GM18502 (cell line): ENCODE measurements around the gene KCNQ1.

Source experiments
- ATAC-seq: cut with Tn5 transposase; IDR thresholded peaks from one replicate; pipeline ENCODE4 v1.9.1; 2021; ENCODE audit warnings: mild to moderate bottlenecking; ENCODE audit not compliant: unreplicated experiment, poor library complexity

The KCNQ1 gene

DNA sequence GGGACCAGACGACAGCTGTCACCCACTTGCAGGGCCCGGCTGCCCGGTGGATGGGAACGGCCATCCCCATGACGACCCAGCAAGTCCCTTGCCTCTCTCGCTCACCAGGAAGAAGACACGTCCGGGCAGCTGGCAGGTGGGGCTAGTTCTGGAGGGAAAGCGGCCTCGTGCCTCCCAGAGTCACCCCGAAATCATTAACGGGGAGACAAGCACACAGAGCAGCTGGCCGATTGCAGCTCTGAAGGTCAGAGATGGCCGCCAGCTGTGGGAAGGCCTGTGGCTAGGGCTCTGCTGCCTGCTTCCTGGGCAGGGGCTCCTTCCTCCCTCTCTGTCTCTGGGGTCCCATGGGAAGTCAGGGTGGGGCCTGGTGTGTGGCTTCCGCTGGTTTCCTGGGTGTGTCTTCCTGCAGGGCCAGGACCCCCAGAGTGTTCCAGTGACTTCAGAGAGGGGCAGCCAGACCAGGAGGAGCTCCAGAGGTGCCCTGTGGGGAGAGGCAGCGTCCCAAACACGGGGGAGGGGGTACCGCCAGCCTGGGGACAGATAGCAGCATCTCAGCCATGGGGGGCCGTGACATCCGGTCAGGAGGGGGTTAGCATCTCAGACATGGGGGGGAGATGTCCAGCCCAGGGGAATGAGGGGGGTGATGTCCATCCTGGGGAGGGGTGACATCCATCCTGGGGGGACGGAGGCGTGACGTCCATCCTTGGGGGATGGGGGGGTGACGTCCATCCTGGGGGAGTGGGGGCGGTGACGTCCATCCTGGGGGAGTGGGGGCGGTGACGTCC is 114.9 kb downstream of the KCNQ1 start:
- no peak for ATAC-seq

DNA sequence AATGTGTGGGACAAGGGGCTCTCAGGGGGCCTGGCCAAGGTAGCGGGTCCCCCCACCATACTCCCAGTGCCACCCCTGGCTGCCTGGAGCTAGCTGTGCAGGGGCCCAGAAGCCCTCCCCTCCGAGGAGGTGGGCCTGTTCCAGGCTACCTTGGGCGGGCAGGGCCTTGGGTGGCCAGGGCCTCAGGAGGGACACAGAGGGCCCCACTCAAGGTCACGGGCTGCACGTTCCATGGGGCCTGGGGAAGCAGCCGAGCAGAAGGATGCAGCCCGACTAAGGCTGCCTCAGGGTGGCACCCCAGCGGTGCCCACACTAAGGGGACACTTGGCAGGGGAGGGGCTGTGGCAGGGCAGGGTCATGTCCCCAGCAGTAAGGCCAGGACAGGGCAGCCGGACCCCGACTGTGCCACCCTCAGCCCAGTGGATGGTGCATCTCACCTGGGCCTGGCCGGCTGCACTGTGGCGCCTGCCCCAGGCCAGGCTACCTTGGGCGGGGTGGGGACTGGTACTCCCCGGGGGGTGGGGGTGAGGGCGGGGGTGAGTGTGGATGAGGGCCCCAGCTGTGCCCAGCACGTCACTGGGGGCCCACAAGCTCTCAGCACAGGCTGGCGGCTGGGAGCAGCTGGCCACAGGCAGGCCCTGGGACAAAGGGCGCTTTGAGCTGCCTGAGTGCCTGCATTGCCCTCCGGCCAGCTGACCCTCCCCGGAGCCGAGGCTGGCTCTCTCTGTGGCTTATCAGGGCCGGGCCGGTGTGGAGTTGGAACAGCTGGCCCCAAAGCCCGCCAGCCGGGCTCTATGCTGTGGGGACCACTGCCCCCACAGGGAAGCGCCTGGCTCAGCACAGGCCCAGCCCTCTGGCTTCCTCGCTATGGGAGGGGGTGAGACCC is 117.1 kb downstream of the KCNQ1 start:
- no peak for ATAC-seq

DNA sequence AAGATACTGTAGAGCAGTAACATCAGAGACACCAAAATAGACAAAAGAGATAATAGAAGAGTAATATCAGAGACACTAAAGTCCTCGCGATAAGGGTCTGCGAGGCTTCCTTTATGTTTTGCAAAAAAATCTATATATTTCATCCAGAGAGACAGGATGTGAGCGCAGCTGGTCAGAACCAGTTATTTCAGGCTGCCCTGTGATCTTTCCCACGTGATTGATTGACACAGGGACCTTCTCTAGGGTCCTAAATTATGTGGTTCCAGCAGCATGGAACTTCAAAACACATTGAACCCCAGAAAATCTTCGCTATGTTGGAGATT is 118.0 kb downstream of the KCNQ1 start:
- ATAC-seq: no peak

DNA sequence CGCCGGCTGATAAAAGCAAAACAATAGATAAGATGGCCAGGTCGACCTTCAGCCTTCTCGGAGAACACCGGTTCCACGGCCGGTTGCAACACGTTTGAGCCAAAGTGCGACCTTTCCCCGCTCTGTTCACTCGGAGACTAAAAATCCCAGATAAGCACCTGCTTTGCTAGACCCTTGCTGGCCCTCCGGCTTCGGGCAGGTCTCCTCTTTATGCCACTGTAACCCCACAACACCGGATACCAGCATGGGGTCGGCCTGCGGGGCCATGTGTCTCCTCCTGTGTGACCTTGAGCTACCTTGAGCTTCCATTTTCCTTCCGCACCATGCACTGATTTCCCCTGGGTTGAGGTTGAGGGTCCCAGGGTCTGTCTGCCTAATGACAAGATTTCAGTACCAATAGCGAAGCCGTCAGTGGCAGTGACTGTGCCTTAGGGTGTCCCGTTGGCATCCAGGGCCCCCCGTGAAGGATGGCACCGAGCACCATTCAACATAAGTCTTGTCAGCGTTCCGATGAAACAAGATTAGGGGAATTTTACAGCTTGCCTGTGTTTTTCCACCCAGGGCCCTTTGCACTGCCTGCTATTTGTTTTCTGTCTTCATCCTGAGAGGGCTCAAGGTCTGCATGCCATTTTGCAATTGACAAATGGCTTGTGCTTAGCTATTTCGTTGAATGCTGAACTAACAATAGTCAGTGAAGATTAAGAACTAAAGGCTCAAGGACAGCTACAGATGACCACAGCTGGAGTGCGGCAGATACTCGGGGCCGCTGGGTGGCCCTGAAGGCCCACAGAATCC is 118.6 kb downstream of the KCNQ1 start:
- ATAC-seq: no peak

DNA sequence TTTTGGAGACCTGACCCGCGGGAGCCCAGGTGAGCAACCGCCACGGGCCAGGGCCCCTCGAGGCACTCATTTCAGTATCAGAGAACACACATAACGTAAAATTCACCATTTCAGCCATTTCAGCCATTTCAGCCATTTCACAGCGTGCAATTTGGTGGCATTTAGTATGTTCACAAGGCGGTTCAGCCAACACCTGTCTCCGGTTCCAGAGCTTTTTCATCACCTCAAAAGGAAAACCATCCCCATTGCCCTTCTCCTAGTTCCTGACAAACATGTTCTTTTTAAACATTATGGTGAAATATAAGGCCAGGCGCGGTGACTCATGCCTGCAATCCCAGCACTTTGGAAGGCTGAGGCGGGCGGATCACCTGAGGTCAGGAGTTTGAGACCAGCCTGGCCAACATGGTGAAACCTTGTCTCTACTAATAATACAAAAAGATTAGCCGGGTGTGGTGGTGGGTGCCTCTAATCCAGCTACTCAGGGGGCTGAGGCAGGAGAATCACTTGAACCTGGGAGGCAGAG is 119.3 kb downstream of the KCNQ1 start:
- ATAC-seq: no peak

DNA sequence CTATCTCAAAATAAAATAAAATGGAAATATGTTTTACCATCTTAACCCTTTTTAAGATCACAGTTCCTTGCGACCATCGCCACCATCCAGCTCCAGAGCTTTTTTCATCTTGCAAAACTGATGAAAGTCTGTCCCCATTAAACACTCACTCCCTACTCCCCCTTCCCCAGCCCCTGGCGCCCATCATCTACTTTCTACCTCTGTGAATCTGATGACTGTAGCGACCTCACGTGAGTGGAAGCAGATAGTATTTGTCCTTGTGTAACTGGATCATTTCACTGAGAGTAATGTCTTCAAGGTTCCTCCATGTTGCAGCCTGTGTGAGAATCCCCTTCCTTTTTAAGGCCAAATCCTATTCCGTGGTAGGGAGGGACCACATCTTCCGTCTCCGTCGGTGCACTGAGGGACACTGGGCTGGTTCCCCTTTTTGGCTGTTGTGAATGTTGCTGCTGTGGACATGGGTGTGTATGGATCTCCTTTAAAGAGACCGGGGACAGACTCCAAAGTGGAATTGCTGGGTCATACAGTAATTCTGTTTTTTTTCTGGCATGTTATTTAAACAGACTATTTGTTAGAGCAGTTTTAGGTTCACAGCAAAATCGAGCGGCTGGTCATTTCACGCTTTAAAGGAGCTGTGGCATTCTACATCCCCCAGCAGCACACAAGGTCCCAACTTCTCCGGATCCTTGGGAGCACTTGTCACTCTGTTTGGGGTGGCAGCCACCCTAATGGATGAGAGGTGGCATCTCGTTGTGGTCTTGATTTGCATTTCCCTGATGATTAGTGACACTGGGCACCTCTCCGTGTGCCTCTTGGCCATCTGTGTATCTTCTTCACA is 120.0 kb downstream of the KCNQ1 start:
- no peak for ATAC-seq

DNA sequence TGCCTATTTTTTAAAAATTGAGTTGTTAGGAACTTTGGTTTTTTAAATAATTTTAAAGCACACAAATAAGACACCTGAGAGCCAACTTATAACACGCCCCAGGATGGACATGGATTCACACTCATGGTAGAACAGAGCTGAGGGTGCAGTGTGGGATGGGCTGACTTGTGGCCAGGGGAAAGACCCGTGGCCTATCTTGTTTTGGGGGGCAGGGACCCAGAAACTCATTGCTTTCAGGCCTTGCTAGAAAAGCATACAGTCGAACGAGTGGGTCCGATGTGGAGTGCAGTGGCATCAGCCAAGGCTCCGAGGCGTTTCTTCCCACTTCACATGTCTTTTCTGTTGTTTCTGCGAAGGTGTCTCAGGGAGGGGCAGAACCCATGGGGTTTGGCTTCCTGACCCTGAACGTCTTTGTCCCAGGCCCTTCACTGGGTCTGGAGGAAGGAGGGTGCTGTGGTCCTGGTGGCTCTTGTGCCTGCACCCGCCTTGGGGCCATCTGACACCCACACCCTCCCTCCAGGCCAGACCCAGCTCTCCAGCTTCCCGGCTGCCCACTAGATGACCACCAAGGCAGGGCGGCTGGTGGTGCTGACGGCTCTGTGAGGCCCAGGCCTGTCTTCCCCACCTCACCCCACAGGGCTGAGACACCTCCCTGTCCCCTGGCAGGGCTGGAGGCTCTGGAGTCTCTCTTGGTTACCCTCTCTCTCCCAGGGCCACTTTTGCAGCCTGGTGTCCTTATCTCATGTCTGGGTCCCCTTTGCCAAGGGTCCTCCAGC is 120.8 kb downstream of the KCNQ1 start:
- ATAC-seq: no peak

DNA sequence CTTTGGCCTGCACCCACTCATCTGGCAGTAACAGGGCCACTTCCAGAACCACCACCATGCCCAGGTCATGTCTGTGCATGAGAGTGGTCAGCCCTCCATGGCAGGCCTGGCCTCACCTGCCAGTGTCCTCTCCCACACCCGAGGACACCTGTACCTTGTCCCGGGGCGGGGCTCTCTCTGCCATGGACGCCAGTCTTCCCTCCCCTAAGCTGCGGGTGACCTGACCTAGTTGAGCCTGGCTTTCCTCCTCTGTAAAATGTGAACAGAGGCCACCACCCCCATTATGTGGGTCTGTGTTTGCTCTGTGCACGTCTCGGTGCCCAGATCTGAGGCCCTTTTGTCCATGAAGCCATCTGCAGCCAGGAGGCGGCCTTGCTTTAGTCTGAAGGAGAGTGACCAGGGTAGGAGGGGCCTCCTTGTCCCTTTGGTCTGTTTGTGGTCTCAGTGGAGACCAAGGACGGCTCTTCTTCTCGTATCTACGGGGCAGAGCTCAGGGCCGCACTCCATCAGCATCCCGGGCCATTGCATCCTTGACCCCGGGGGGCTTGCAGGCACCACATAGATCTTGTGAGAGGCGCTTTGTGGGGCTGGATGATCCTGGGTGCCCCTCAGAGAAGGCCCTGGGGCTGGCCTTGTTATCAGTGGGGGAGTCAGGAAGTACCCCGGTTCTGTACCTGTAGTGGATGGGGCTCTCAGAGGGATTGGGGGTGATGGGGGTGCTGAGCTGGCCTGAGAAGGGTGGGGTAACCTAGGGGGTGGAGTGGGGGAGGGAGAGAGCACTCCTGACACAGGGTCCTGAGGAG is 121.6 kb downstream of the KCNQ1 start:
- no peak for ATAC-seq

DNA sequence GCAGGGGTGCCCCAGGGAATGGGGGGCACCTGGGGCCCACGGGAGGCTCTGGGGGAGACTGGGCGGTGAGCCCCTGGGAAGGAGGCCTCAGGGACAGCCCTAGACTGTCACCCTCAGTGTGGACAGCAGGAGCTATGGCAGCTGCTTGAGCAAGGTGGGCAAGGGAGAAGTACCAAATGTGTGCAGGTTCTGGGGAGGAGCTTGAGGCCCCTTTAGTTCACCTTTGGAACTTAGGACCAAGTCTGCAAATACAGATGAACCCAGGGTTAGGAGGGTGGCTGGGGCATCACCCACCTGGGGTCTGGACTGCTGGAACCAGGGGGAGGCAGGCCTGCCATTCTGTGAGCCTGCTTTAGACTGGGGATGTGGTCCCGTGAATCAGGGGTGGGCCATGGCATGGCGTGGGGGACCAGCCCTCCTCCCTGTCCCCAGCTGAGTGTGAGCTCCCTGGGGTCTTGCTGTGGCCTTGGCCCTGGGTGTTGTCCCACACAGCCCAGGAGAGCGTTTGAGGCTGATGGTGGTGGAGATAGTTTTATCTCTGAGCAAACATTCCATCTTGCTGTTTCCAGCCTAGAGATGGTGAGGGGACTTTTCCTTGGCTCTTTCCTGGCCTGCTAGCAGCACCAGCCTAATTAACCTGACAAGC is 122.3 kb downstream of the KCNQ1 start:
- no peak for ATAC-seq

DNA sequence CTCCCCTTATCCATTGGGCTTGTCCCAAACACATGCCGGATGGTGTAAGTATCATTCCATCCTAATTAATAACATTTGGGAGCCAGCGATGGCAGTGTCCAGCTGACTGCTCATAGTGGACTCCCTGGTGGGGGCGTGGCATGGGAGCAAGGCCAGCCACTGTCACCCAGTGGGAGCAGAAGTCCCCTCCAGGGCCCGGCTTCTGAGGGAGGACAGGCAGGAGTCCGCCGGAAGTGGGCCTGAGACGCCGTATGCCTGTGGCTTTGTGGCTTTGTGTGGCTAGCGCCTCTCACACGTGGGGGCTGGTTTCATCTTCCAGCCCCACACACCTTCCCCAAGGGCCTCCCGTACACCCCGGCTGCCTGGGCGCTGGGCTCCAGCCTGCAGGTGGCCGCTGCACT is 124.5 kb downstream of the KCNQ1 start:
- ATAC-seq: no peak

DNA sequence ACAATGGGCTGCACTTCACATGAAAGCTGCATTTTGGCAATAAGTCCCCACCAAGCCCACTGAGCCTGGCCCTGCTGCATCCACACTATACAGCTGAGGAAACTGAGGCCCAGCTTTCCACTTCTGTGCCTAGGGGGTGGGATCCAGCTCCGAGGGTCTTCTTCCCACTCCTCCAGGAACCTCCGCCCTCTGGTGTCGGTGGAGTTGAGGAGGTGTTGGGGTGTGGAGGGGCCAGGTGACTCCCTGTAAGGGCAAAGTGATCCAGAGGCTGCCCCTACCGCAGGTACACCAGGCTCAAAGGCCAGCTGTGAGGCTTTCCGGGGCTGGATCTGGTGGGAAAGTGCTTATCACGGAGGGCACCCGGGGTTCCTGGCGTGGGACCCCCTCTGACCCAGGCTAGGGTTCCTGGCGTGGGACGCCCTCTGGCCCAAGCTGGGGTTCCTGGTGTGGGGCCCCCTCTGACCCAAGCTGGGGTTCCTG is 125.0 kb downstream of the KCNQ1 start:
- ATAC-seq: no peak

DNA sequence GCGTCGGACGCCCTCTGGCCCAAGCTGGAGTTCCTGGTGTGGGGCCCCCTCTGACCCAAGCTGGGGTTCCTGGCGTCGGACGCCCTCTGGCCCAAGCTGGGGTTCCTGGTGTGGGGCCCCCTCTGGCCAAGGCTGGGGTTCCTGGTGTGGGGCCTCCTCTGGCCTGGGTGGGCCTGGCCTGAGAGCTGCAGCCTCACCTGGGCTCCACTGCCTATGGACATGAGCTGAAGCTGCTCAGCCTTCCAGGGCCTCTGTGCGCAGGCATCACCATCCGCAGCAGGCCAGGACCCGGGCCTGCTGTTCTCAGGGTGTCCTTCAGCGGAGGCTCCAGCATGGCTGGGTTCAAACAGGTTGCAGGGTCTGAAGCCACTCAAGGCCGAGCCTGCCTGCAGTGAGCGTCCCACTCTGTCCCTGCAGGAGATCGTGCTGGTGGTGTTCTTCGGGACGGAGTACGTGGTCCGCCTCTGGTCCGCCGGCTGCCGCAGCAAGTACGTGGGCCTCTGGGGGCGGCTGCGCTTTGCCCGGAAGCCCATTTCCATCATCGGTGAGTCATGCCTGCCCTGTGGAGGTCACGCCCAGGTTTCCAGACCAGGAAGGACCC is 125.5 kb downstream of the KCNQ1 start:
- no peak for ATAC-seq

DNA sequence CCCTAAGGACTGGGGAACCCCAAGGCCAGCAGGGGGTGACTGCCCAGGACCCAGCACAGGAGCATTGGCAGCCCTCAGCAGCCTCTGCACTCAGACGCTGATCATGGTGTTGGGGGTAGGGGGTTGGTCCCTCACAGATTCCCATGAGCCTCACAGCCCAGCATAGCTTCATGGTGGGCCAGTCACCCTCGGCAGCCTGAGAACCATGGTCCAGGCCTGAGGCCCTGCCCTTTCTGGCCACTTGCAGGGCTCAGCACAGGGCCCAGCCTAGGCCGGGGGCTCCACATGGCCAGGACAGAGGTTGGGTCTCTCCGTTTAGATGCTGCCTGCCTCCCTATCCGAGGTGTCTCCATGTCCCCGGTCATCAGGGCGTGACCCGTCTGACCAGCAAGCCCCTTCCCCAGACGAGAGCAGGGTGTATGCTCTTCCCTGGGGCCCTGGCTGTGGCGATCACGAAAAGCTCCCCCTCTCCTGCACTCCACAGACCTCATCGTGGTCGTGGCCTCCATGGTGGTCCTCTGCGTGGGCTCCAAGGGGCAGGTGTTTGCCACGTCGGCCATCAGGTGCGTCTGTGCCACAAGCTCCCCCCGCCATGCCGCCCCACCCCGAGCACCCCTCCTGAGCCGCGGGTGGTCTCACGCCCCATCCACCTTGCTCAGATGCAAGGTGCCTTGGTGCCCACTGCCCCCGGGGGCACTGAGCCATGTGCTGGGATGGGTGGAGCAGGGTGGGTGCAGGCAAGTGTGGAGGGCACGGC is 126.2 kb downstream of the KCNQ1 start:
- no peak for ATAC-seq

DNA sequence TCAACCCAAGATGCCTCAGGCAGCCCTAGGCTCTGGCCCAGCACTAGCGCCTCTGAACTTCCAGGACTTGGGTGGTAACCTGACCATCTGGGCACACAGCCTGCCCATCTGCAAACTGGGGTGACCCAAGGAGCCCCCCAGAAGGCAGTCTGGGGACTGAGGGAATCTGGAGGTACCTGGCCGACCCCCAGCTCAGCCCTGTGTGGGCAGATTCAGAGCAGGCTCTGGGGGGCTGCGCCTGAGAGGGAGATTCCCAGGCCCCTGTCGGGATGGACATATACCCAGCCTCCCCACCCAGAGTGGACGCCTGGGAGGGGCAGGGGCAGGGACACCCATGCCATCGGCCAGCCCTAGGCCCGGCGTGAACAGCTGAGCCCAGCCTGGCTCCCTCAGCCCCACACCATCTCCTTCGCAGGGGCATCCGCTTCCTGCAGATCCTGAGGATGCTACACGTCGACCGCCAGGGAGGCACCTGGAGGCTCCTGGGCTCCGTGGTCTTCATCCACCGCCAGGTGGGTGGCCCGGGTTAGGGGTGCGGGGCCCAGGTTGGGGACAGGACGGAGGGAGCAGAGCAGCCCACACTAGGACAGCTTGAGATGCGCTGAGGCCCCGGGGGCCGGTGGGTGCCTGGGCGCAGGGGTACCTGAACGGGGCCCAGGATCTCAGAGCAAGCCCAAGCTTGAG is 126.9 kb downstream of the KCNQ1 start:
- ATAC-seq: no peak

DNA sequence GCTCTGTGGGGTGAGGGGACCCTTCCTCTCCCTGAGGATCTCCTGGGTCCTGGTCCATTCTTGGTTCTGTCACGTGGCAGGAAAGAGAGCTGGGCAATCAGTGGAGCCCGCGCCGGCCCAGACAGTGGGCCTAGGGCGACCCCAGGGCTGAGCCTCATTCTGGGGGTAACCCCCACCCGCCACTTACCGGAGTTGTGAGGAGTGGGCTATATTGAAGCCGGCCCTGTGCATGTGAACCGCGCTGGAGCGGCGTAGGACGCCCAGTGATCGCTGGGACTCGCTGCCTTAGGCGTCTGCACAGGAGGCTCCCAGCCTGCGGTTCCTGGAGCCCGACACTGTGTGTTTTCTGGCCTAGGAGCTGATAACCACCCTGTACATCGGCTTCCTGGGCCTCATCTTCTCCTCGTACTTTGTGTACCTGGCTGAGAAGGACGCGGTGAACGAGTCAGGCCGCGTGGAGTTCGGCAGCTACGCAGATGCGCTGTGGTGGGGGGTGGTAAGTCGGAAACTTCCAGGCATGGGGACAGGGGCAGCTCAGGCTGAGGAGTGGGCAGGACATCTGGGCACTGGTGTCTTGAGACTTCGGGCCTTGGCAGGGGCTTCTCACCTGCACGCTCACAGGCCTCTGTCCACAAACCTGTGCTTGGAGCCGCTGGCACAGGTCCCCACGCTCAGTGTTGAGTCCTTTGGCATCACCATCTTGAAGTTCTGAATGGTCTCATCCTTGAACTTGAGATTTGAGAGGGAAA is 127.9 kb downstream of the KCNQ1 start:
- ATAC-seq: no peak
